GM18502 (cell line): ENCODE measurements around the gene ATP8B4.

ENCODE experiments used
- ATAC-seq: cut with Tn5 transposase; IDR thresholded peaks from one replicate; pipeline ENCODE4 v1.9.1; 2021; ENCODE audit warnings: mild to moderate bottlenecking; ENCODE audit not compliant: unreplicated experiment, poor library complexity

Gene ATP8B4

GRCh38 chr15:49868348-49868747 lies 250.7 kb downstream of the ATP8B4 start:
- ATAC-seq: no peak

- no peak for ATAC-seq
Measured at GRCh38 chr15:49865925-49866757, 252.9 kb downstream of the ATP8B4 start.

- no peak for ATAC-seq
Measured at GRCh38 chr15:49864251-49864650, 254.8 kb downstream of the ATP8B4 start.

GRCh38 chr15:49863431-49864224 lies 255.4 kb downstream of the ATP8B4 start:
- ATAC-seq: no peak

- ATAC-seq: no peak
Measured at GRCh38 chr15:49860101-49860500, 258.9 kb downstream of the ATP8B4 start.

- ATAC-seq: no peak
Measured at GRCh38 chr15:49857496-49858475, 261.2 kb downstream of the ATP8B4 start.

GRCh38 chr15:49855917-49856637 lies 263.0 kb downstream of the ATP8B4 start:
- ATAC-seq: no peak

GRCh38 chr15:49852756-49853155 lies 266.3 kb downstream of the ATP8B4 start:
- ATAC-seq: no peak

- ATAC-seq: no peak
Measured at GRCh38 chr15:49848807-49849206, 270.2 kb downstream of the ATP8B4 start.

- no peak for ATAC-seq
Measured at GRCh38 chr15:49848282-49848724, 270.7 kb downstream of the ATP8B4 start.

- no peak for ATAC-seq
Measured at GRCh38 chr15:49847423-49848281, 271.4 kb downstream of the ATP8B4 start.

- ATAC-seq: no peak
Measured at GRCh38 chr15:49844390-49844789, 274.6 kb downstream of the ATP8B4 start.

- ATAC-seq: no peak
Measured at GRCh38 chr15:49843725-49844124, 275.3 kb downstream of the ATP8B4 start.

- ATAC-seq: no peak
Measured at GRCh38 chr15:49842031-49842730, 276.9 kb downstream of the ATP8B4 start.

- ATAC-seq: no peak
Measured at GRCh38 chr15:49832511-49832910, 286.5 kb downstream of the ATP8B4 start.

- ATAC-seq: no peak
Measured at GRCh38 chr15:49831206-49831965, 287.6 kb downstream of the ATP8B4 start.

- ATAC-seq: no peak
Measured at GRCh38 chr15:49830391-49830790, 288.6 kb downstream of the ATP8B4 start.
